Measurements from ENCODE around the gene ANXA3. TPM values are rescaled to one million over a fixed set of nuclear protein-coding genes. Genes with fewer than 3 reads are reported as not detected.

The ANXA3 gene
- total and polyA plus RNA-seq, 2 donors (not counting 1 experiment from before 2014, with no cell fraction given): not detected

- peak overlapping the region; percentile 98 for H3K27ac Mint-ChIP-seq
- Histone ChIP-seq H3K36me3 (replicated peaks in 1 of 2; ENCODE audit: control extremely low read depth in 1 of 2, control insufficient read depth in 1 of 2, extremely low read depth in 1 of 2, insufficient read depth in 2 of 2, low read length in 1 of 2) (no peaks in the 10 kb centered on the region), H3K9me3 (ENCODE audit: control extremely low read depth in 1 of 3, control insufficient read depth in 2 of 3, insufficient read depth in 1 of 3, low read length in 2 of 3) (peaks cover 0 to 1% (median 0%) of the 10 kb centered on the region in 3 donors), H3K79me2 (ENCODE audit: control insufficient read depth, insufficient read depth, low read length) (no peaks in the 10 kb centered on the region), H4K20me1 (ENCODE audit: control insufficient read depth, insufficient read depth, low read length, poor library complexity, severe bottlenecking) (no peaks in the 10 kb centered on the region), H2AFZ (ENCODE audit: insufficient read depth, low read depth, low read length, poor library complexity, severe bottlenecking) (peak overlapping the region; percentile 65), H3K27ac (ENCODE audit: low read length in 2 of 2) (peak overlapping the region; percentile 87 to 94), H3K4me1 (ENCODE audit: control insufficient read depth in 2 of 2, insufficient read depth in 2 of 2, low read length in 2 of 2) (peaks cover 62 to 69% of the 10 kb centered on the region in 2 donors), H3K9ac (ENCODE audit: low read length) (peak overlapping the region; percentile 49), H3K4me2 (replicated peaks; ENCODE audit: low read depth, low read length, poor library complexity, severe bottlenecking) (peak overlapping the region; percentile 73), H3K27me3 (replicated peaks in 1 of 4; ENCODE audit: control extremely low read depth in 1 of 4, control insufficient read depth in 3 of 4, insufficient read depth in 4 of 4, low read length in 3 of 4) (no peaks in the 10 kb centered on the region), H3K4me3 (ENCODE audit: control extremely low read depth in 1 of 5, extremely low read depth in 1 of 5, insufficient read depth in 1 of 5, low read depth in 2 of 5, low read length in 4 of 5) (peak overlapping the region in 3 of 5 experiments; percentile 9 to 48 (median 35))
- POLR2A ChIA-PET: interaction anchor here (0.6 to 0.7 kb wide), 2 partner anchors 19 to 165 kb away, joined by 3 to 7 read pairs; no protein-coding TSS in a partner anchor
- 40% methylated on average over 2 of the region's 4 CpGs for WGBS (ENCODE audit: insufficient coverage)
- peak overlapping the region; percentile 78 for H3K4me3 Mint-ChIP-seq
- ATAC-seq (ENCODE audit: low read depth) (peak; percentile 73), DNase-seq (peak; percentile 73)
- peaks cover 71% of the 10 kb centered on the region for H3K4me1 Mint-ChIP-seq
- CTCF ChIA-PET: interaction anchor here (2.3 kb wide), 1 partner anchor 28 kb away, joined by 7 read pairs; no protein-coding TSS in a partner anchor
- no peak for TF ChIP-seq CTCF (IDR thresholded peaks at IDR 0.05)
- no peak for TF ChIP-seq EZH2 (IDR thresholded peaks at IDR 0.05; ENCODE audit: borderline replicate concordance, insufficient read depth, low read depth, low read length, poor library complexity, severe bottlenecking)
- no peaks in the 10 kb centered on the region for H3K27me3 Mint-ChIP-seq
- intact Hi-C loops (cut with micrococcal nuclease): loop anchor here (1.0 kb wide), 2 partner anchors 8 to 24 kb away; no protein-coding TSS in a partner anchor
- no peaks in the 10 kb centered on the region for H3K9me3 Mint-ChIP-seq (ENCODE audit: insufficient read depth)
These were observed 87.0 kb downstream of the ANXA3 start for GRCh38 chr4:78638337-78639172.

Measured in B cell (primary cell).